ENCODE data around the gene EFEMP1.

DNA sequence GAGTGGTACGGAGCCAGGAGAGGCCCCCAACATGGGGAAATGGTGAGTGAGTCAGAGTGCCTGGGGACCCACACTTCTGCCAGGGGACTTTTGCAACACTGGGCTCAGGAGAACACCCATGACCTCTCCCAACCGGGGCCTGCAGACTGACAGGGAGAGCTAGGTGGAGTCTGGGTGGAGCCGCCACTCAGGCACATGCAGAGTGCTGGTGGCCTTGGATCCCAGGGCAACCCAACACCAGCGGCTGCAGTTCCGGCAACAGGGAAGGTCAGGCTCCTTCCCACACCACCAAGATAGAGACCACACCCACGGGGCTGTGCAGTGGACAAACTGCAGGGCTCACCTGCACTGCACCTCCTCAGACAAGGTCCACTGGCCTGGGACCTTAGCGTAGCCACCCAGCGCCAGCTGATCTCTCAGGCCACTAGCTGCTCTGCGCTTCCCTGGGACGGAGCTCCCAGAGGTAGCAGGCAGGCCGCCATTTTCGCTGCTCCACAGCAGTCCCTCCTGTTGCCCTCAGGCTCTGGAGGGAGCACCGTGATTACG lies 99.0 kb downstream of the EFEMP1 start:
- TF ChIP-seq, protein P1, sequence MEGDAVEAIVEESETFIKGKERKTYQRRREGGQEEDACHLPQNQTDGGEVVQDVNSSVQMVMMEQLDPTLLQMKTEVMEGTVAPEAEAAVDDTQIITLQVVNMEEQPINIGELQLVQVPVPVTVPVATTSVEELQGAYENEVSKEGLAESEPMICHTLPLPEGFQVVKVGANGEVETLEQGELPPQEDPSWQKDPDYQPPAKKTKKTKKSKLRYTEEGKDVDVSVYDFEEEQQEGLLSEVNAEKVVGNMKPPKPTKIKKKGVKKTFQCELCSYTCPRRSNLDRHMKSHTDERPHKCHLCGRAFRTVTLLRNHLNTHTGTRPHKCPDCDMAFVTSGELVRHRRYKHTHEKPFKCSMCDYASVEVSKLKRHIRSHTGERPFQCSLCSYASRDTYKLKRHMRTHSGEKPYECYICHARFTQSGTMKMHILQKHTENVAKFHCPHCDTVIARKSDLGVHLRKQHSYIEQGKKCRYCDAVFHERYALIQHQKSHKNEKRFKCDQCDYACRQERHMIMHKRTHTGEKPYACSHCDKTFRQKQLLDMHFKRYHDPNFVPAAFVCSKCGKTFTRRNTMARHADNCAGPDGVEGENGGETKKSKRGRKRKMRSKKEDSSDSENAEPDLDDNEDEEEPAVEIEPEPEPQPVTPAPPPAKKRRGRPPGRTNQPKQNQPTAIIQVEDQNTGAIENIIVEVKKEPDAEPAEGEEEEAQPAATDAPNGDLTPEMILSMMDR (IDR thresholded peaks at IDR 0.05): no peak
- TF ChIP-seq POLR2A (IDR thresholded peaks at IDR 0.05): no peak

All from heart left ventricle (tissue), 13 donors.